Esophagus muscularis mucosa (tissue), 4 donors: ENCODE results near the gene ASB1.

Experiments
- EP300 ChIP-seq: sonication (generic); formaldehyde crosslinking; IDR thresholded peaks from one replicate; pipeline ENCODE4 v1.6.1; 2017; ENCODE audit warnings: antibody characterized with exemption
- POLR2A ChIP-seq: fragments of 450-650 bp; IDR thresholded peaks from one replicate; pipeline ENCODE4 v1.6.1; 2017; ENCODE audit warnings: antibody characterized with exemption, moderate library complexity, mild to moderate bottlenecking, low read depth
- POLR2AphosphoS5 ChIP-seq, 2 donors: sonication (generic); formaldehyde crosslinking; IDR thresholded peaks; one replicate each; pipeline ENCODE4 v1.6.1; 2017; ENCODE audit warnings: antibody characterized with exemption in 2 of 2
- TF ChIP-seq, protein P1 (sequence below), 3 experiments: fragments of 200-600 bp in 2 of 3; fragments of 450-650 bp in 1 of 3; sonication (generic) in 2 of 3; IDR thresholded peaks; one replicate each; pipeline ENCODE4 v1.5.1; 2017 to 2019; ENCODE audit warnings: antibody characterized with exemption in 3 of 3, mild to moderate bottlenecking in 2 of 3, moderate library complexity in 1 of 3

DNA sequence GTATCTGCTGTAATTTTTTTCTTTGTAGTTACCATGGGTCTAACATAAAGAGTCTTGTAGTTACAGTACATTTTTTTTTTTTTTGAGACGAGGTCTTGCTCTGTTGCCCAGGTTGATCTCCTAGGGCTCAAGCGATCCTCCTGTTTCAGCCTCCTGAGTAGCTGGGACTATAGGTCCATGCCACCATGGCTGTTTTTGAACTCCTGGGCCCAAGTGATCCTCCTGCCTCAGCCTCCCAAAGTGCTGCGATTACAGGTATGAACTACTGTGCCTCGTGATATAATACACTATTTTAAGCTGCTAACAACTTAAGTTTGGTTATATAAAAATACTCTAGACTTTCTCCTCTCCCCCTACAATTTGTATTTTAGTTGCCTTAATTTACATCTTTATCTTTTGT lies 46.3 kb downstream of the ASB1 start:
- TF ChIP-seq, protein P1, sequence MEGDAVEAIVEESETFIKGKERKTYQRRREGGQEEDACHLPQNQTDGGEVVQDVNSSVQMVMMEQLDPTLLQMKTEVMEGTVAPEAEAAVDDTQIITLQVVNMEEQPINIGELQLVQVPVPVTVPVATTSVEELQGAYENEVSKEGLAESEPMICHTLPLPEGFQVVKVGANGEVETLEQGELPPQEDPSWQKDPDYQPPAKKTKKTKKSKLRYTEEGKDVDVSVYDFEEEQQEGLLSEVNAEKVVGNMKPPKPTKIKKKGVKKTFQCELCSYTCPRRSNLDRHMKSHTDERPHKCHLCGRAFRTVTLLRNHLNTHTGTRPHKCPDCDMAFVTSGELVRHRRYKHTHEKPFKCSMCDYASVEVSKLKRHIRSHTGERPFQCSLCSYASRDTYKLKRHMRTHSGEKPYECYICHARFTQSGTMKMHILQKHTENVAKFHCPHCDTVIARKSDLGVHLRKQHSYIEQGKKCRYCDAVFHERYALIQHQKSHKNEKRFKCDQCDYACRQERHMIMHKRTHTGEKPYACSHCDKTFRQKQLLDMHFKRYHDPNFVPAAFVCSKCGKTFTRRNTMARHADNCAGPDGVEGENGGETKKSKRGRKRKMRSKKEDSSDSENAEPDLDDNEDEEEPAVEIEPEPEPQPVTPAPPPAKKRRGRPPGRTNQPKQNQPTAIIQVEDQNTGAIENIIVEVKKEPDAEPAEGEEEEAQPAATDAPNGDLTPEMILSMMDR (IDR thresholded peaks at IDR 0.05) = no peak
- TF ChIP-seq POLR2A = no peak
- no peak for TF ChIP-seq POLR2AphosphoS5 (IDR thresholded peaks at IDR 0.05)
- no peak for TF ChIP-seq EP300
